NCI-H69 (cell line): Measurements from ENCODE around the gene C5orf46.
"Not testable (repeated sequence)": the region's sequence is repeated elsewhere in the genome, so short reads cannot be mapped to it uniquely, and the experiment has no call there.

Experiments
- DNase-seq: peaks from one replicate; lab custom pipeline; 2025; lab: John Stamatoyannopoulos, UW

The C5orf46 gene

GRCh38 chr5:147893820-147894219, 12.5 kb downstream of the C5orf46 start:
- no peak for DNase-seq

DNA sequence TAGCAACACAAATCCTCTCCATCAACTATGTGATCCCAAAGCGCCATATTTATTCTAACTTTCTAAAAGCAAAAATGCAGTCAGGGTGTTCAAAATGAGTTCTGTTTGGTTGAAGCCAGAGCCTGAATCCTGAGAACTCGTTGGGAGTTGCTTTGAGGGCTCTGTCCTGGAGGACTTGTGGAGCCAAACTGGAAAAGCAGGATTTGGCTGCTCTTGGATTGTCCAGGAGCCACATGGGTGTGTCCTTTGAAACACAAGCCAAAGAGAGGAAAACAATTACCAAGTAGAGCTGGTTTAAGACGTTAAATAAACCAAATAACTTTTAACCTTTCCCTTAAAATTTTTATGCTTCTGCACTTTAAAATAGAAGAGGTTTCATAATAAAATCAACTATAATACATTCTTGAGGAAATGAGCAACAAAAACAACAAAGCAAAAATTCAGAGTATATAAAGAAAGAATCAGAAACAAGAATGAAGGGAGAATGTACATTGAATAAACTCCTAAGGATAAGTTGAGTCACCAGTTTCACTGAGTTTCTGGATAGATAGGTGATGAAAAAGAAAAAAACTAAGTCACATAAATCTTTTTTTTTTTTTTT, 13.5 kb downstream of the C5orf46 start:
- DNase-seq: no peak

DNA sequence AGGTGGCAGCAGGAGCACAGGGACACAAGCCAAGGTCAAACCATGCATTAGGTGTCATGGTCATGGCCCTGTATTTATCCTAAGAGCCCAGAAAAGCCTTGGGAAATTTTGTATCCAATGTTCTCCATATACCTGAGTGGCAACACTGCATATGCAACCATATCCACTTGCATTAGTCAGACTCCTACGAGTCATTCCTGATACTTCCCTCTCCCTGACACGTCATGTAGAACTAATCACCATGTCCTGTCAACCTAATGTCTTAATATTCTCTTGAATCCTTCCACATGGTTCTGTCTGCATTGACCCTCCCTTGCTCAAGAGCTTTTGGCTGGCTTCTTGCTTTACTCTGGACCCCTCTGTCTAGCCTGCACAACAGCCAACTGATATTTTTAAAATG, 18.4 kb downstream of the C5orf46 start:
- DNase-seq: no peak

DNA sequence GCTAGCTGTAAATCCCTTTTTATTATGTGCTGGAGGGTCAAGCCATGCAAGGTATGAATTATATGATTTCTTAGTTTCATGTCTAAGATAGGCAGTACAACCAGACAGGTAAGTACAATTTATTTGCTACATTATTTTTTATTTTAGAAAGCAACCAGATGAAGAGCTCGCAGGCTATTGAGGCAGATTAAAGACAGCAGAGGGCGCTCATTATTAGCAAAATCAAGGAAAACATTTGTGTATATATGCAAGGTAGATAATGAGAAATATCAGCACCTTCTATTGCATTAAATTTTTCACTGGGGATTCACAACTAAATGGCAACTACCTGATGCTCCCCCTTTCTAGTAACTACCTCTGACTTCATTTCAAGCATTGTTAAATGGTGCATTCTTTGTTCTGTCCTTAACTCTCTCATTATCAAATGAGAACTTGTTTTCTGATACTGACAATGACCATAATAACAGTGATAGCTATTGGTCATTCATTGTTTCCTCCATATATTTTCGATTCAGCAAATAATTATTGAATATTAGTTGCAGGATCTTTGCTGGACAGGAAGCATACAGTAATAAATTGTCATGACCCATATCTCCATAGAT, 19.2 kb downstream of the C5orf46 start:
- peak; percentile 69 for DNase-seq

DNA sequence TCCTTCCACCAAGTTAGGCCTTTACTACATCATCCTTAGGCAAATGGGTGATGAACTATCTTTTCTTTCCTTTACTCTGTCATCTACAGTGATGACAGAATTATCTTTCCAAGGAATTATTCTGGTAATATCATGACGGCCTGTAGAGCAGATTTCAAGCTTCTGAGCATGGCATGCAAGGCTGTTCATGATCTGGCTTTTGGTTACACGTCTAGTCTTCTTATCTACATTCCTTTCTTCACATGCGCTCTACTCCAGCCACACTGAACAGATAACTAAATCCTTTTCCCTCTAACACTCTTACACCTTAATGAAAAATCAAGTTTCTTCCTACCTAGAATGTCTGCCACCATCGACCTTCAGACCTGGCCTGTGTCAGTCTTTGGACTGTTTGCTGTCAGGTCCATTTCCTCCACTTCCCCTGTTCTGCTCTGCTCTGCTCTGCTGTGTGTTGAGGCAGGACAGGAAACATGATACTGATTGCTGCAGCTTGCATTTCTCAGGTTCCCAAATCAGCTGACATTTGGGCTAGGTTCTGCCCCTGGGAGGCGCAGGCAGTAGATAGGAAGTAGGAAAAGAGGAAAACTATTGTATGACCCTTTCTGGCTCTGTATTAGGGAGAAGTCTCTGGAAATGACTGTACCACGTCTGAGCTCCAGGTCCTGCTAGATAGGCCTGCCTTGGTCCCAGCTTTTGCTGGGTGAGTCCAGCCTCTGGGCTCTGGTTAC, 23.6 kb downstream of the C5orf46 start:
- peak; percentile 15 for DNase-seq

DNA sequence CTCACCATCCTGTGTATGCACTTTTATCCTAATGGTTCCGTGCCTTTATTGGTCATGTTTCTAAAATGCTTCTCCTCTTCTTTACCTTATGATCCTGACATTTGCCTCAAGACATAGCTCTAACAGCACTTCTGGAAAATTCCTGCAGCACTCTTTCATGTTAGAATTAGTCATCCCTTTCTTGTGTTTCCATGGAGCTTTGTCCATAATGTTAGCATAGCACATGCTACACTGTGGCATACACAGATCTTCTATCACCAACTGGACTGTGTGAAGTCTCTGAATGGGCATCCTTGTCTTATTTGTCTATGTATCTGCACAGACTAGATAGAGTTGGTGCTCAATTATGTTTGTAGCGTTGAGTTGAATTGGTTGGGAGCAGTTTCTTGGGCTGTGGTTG, 25.9 kb downstream of the C5orf46 start:
- no peak for DNase-seq

GRCh38 chr5:147879784-147880183, 26.6 kb downstream of the C5orf46 start:
- no peak for DNase-seq

GRCh38 chr5:147878066-147878759, 28.1 kb downstream of the C5orf46 start, which contains the start of gene SCGB3A2:
SCGB3A2 (plus strand) TSS chr5:147878711; CDS start chr5:147878804, 93 bp downstream.
- no peak for DNase-seq

DNA sequence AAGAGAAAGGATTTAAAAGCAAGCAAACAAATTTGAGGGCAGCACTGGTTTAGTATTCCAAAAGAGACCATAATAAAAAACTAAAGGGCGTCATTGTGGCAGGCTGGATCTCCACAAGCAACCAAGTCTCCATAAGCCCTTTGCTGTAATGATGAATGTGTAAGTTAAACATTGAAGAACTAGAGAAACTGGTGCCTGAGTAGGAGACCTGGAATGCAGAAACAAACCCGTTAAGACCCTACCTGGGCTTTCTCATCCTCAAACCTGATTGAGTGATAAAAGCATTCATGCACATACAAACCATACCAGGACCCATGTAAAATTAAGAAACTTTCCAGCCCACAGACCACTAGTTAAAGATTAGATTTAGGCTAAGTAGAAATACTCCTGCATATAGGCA, 29.7 kb downstream of the C5orf46 start:
- no peak for DNase-seq

DNA sequence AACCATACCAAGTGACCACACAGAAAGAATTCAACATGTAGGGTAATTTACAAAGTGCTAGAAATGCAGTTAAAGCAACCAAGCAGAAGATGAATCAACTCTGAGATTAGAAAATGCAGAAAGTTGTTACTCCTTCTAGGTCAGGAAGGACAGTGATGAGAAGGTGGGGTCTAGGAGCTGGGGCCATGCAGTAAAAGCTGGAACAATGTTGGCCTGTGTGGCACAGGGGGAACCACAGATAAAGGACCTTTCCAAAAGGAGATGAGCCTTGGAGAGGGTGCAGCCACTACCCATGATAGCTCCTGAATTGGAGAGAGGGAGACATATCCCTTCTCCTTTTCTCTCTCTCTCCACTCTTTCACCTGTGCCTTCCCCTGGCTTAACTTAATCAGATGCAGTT, 30.2 kb downstream of the C5orf46 start:
- no peak for DNase-seq

DNA sequence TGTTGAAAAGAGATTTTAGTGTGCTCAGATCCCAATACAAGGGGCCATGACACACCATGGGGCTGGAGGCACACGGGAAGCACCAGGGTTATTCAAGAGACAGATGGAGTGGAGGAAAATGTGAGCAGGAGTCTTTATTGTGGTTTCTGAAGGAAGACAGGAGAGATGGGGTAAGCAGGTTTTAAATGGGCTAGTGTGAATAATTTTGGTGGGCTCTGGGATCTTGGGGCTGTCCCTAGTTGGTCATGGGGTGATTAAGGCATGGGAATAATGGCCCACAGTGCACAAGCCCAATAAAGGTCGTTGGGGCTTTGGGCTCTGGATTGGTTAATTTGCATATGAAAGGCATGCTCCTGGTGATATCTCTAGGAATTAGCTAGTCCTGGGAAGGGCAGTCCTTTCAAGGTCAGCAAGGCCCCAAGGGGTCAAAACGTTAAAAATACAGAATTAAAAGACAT, 31.4 kb downstream of the C5orf46 start:
- no peak for DNase-seq

DNA sequence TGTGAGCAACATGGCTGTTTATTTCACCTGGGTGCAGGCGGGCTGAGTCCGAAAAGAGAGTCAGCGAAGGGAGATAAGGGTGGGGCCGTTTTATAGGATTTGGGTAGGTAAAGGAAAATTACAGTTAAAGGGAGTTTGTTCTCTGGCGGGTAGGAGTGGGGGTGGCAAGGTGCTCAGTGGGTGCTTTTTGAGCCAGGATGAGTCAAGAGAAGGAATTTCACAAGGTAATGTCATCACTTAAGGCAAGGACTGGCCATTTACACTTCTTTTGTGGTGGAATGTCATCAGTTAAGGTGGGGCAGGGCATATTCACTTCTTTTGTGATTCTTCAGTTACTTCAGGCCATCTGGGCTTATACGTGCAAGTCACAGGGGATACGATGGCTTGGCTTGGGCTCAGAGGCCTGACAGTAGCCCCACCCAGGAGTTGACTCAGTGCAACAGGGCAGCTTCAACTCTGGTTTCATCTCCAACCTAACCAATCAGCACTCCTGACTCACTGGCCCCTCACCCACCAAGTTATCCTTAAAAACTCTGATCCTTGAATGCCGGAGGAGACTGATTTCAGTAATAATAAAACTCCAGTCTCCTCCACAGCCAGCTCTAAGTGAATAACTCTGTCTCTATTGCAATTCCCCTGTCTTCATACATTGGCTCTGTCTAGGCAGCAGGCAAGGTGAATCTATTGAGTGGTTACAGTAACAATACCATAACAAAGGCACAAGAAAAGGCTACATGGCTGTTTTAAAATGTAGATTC, 32.0 kb downstream of the C5orf46 start:
- DNase-seq: not testable (repeated sequence)

DNA sequence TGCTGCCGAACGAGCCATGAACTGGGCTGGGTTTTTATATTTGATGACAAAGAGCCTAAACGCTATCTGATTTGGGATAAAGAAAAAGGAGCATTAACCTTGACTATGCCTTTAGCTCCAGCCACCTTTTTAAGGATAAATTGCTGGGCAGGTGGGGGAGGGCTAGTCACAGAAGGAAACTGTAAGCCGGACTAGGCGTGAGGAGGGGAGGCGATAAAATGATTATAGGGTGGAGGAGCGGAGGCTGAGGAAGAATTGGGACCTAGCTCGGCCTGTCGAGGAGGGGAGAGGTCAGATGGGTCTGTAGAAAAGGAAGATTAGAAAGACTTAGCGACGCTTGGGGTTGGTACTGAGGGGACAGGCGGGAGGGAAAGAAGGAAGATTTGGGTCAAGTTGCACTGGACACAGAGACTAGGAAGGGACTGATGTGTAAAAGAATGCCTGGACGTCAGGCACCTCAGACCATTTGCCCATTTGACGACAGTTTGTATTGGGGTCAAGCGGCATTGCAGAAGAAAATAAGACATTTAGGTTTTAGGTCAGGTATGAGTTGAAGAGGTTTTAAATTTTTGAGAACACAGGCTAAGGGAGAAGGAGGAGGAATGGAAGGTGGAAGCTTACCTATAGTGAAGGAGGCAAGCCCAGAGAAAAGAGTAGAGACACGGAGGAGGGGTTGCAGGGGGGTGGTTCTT, 33.4 kb downstream of the C5orf46 start:
- DNase-seq: not testable (repeated sequence)

- not testable (repeated sequence) for DNase-seq
Observed at GRCh38 chr5:147871980-147872549, 34.3 kb downstream of the C5orf46 start.

DNA sequence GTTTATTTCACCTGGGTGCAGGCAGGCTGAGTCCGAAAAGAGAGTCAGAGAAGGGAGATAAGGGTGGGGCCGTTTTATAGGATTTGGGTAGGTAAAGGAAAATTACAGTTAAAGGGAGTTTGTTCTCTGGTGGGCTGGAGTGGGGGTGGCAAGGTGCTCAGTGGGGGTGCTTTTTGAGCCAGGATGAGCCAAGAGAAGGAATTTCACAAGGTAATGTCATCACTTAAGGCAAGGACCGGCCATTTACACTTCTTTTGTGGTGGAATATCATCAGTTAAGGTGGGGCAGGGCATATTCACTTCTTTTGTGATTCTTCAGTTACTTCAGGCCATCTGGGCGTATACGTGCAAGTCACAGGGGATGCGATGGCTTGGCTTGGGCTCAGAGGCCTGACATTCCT, 36.4 kb downstream of the C5orf46 start:
- DNase-seq: not testable (repeated sequence)

DNA sequence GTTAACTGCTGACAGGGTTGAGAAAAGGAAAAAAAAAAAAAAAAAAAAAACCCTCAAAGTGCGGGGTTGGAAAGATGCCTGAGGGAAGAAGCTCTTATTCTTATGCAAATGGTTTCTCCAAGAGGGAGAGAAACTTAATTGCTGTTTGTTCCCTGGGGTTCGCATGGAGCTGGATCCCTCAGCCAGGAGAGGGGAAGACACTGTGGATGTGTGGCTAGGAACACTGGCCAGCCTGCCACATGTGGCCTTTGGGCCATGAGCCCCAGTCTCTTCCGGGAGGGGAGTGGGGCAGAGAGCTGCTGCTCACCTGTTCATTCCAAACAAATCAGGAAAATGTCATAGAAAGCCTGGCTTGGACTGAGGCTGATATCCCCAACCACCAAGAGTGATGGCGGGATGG, 37.2 kb downstream of the C5orf46 start:
- DNase-seq: peak; percentile 82

DNA sequence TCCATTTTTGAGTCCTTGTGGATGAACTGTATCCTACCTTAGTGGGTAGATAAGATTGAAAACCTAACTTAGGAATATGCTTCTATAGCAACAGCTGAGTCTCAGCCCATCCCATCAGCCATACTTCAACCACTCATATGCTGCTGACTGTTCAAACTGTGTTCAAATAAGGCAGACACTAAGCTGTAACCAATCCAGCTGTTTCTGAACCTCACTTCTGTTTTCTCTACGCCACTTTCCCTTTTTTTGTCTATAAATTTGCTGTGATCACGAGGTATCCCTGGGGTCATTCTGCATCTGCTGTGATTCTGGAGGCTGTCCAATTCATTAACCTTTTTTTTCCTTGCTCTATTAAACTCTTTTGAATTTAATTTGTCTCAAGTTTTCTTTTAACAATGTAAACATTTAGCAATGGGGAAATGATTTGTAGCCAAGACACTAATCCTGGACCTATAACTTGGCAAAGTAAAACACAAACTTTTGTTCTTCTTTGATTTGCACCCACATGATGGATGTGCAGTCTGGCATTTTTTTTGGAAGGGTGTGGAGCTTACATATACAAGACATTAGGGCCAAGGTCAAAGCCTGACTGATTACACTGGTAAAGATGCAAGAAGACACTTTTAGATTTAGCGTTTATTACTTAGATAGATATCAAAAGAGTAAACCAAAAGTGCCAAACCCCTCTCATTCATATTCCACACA, 42.7 kb downstream of the C5orf46 start:
- peak; percentile 93 for DNase-seq

GRCh38 chr5:147860641-147861025, 45.7 kb downstream of the C5orf46 start:
- peak; percentile 99 for DNase-seq

GRCh38 chr5:147859962-147860640, 46.2 kb downstream of the C5orf46 start:
- DNase-seq: peak; percentile 99

GRCh38 chr5:147858565-147858964, 47.8 kb downstream of the C5orf46 start:
- DNase-seq: no peak
